ENCODE results near the gene LMO1.

DNA sequence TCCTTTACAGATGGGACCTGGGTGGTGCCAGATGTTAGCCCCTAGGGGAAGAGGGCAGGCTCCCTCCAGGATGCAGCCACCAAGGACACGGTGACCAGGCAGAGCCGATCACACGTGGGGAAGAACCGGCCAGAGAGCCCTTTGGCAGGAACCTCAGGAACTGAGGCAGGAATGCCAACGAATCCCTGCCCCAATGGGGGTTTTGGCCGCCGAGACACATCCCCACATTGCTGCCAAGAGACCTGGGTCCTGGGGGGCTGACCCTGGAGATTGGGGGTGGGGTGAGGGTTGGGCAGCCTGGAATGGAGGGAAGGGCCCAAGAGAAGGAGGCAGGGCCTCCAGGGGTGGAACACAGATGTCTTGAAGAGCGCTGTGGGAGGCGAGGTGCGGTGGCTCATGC lies 28.7 kb upstream of the LMO1 start:
- TF ChIP-seq BHLHE40 (IDR thresholded peaks at IDR 0.05; ENCODE audit: borderline replicate concordance) (no peak), SUZ12 (IDR thresholded peaks at IDR 0.05) (no peak), FOXM1 (IDR thresholded peaks at IDR 0.05; ENCODE audit: borderline replicate concordance) (no peak), TARDBP (IDR thresholded peaks at IDR 0.05) (no peak), ZNF384 (IDR thresholded peaks at IDR 0.05) (no peak)
